ENCODE results near the gene RPIA.
"Not testable (repeated sequence)": the region's sequence is repeated elsewhere in the genome, so short reads cannot be mapped to it uniquely, and the experiment has no call there.

The RPIA gene

GRCh38 chr2:88729061-88729745, 37.7 kb downstream of the RPIA start:
- no peak for DNase-seq (ENCODE audit: extremely low read depth in 1 of 2, low read depth in 1 of 2)

- no peak for DNase-seq (ENCODE audit: extremely low read depth in 1 of 2, low read depth in 1 of 2)
Measured at GRCh38 chr2:88733155-88733902, 41.9 kb downstream of the RPIA start.

- no peak for DNase-seq (ENCODE audit: extremely low read depth in 1 of 2, low read depth in 1 of 2)
Measured at GRCh38 chr2:88735133-88735532, 43.7 kb downstream of the RPIA start.

DNA sequence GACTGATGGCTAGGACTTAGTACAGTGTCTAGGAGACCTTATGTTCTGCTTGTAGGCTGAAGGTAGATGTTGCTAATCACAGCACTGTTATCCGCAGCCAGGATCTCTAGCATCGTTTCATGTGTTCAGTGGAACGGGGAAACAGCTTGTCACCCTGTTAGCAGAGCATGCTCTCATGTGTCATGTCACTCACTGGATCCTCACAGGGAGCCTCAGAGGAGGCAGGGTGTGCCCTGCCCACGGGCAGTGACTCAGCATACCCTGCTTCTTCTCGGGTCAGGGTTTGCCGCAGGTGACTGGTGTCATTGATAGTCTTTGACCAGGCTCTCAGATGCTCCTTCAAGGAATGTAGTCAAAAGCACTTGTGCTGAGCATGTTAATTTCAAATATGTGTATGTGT, 44.4 kb downstream of the RPIA start:
- DNase-seq (ENCODE audit: extremely low read depth in 1 of 2, low read depth in 1 of 2), result no peak

GRCh38 chr2:88736437-88736836, 45.0 kb downstream of the RPIA start:
- no peak for DNase-seq (ENCODE audit: extremely low read depth in 1 of 2, low read depth in 1 of 2)

DNA sequence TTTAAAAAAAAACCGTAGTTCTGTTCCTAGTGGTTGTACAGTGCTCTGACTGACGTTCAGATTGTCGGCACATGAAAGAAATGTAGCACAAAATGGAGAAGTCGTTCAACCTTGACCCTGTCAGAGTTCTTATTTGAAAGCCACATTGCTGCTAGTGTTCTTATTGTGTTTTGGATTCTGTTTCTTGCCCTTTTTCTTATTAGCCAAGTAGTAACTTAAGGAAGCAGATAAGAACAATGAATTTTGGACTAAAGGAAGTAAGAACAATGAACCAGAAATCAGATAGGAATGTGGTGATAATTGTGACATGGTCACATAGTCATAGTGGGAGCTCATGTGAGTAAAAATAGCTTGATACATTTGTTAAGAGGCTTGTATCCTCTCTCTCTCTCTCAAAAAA, 45.9 kb downstream of the RPIA start:
- DNase-seq (ENCODE audit: extremely low read depth in 1 of 2, low read depth in 1 of 2), result no peak

- no peak for DNase-seq (ENCODE audit: extremely low read depth in 1 of 2, low read depth in 1 of 2)
Measured at GRCh38 chr2:88738271-88738670, 46.8 kb downstream of the RPIA start.

DNA sequence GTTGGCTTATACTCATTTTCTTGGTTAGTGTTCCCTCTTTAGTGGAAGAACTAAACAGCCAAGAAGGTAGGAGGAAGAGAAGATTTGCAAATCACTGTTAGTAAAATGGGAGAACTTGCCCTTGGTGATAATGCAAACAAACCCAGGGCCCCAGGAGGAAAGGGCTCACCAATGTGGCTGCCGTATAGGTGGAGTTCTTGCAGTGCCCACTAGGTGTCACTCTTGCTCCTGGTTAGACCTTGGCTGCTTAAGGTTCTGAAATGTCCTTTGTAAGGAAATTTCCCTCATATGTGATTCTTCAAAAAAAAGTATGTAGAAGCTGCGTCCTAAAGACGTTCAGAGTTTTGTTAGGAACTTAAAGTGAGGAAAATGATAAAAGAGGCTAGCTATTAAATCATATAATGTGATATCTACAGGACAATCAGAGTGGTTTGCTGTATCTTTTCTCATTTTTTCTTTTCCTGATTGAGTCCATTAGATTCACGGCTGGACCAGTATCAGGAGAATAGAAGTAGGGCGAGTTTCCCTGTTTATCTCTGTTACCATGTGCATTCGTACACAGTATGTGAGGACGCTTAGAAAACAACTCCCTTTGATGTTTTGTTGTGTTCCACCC, 48.6 kb downstream of the RPIA start:
- peak; percentile 17 to 52 for DNase-seq (ENCODE audit: extremely low read depth in 1 of 2, low read depth in 1 of 2)

DNA sequence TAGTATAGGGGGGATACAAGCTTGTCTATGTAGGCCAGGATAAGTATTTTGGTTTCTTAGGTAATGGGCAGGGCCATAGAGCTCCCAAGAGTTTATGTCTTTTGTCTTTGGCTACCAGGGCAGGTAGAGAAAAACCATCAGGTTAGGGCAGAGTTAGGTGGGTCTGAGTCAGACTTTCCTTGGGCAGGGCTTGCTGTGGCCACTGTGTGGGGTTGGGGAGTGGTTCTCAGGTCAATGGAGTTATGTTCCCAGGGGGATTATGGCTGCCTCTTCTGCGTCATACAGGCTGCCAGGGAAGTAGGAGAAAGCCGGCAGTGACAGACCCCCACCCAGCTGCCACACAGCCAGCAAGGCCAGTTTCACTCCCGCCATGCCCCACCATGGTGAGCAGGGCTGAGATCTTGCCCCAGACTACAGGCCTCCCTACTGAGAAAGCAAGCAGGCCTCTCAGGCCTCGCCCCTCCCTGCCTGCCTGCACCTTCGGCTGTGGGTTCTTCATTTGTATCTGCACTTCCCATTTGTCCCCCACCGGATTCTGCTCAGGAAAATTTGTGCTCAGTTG, 55.5 kb downstream of the RPIA start:
- DNase-seq (ENCODE audit: extremely low read depth in 1 of 2, low read depth in 1 of 2), result no peak

DNA sequence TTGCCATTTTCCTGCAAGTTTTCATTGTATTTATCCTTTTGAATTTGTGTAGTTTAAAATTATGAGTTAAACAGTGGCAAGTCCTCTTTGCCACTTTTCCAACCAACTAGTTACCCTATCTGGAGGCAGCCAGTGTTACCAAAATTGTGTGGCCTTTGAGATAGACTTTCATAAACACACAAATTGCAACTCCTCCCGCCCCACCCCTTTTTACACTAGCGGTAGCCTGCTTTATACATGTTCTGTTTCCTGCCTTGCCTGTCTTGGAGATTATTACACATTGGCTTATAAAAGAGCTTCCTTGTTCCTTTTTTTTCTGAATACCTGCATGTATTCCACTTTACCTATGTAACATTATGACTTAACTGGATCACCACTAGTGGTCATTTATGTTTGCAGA, 56.5 kb downstream of the RPIA start:
- DNase-seq (ENCODE audit: extremely low read depth in 1 of 2, low read depth in 1 of 2), result no peak

DNA sequence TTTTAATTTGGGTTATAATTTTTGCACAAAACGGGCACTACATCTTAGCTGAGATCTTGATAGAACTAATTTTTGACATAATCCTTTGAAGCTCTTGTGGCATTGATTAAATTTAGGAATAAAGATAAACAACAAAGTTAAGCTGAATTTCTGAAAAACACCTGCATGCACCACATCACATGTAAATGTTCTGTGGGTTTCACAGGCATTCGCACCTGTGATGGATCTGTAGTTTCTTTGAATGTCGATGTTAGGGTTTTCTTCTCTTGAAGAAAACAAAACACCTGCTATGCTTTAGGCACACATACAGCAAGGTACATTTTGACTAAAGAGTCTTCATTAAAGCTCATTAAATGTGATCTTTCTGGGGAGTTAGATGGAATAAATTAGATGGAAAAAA, 60.3 kb downstream of the RPIA start:
- DNase-seq (ENCODE audit: extremely low read depth in 1 of 2, low read depth in 1 of 2), result no peak

DNA sequence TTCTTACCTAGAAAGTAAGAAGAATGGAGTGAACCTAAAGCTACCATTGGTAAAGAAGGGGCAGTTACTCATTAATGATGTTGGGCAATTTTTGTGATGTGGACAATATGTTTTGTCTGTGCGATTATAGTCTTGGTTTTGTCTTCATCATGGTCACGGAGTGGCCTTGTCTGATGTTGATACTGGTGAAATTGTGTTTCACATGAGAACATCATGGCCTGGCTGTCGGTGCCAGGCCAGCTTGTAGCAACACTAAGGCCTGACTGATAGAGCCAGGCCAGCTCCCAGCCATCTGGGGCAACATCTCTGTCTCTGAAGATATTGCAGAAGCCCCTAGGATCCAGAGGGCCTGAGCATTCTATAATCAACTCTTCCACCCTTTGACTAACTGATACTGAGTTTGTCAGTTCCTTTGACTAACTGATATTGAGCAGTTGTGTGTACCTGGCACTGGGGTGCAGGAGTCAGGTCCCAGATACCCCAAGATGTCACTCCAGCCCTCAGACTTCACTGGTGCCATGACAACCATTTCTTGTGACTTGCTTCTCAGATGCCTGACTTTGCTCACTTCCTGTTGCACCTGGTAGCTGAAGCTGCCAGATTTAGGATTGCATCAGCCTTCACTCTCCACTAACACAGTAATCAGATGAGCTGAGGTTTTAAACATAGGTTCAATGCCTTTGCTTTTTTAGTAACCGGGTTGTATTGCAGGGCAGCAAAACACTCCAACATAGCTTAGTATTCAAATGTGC, 62.5 kb downstream of the RPIA start:
- DNase-seq (ENCODE audit: extremely low read depth in 1 of 2, low read depth in 1 of 2), result no peak

- DNase-seq (ENCODE audit: extremely low read depth in 1 of 2, low read depth in 1 of 2), result no peak
Measured at GRCh38 chr2:88754585-88755320, 63.3 kb downstream of the RPIA start.

GRCh38 chr2:88755836-88756235, 64.4 kb downstream of the RPIA start:
- DNase-seq (ENCODE audit: extremely low read depth in 1 of 2, low read depth in 1 of 2), result no peak

GRCh38 chr2:88757025-88757424, 65.6 kb downstream of the RPIA start:
- no peak for DNase-seq (ENCODE audit: extremely low read depth in 1 of 2, low read depth in 1 of 2)

DNA sequence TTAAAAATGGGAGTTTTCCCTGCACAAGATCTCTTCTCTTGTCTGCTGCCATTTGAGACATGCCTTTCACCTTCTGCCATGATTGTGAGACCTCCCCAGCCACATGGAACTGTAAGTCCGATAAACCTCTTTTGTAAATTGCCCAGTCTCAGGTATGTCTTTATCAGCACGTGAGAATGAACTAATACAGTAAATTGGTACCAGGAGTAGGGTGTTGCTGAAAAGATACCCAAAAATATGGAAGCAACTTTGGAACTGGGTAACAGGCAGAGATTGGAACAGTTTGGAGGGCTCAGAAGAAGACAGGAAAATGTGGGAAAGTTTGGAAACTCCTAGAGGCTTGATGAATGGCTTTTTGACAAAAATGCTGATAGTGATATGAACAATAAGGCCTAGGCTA, 67.2 kb downstream of the RPIA start:
- not testable (repeated sequence) for DNase-seq (ENCODE audit: extremely low read depth in 1 of 2, low read depth in 1 of 2)

- no peak for DNase-seq (ENCODE audit: extremely low read depth in 1 of 2, low read depth in 1 of 2)
Measured at GRCh38 chr2:88760819-88761598, 69.5 kb downstream of the RPIA start.

- DNase-seq (ENCODE audit: extremely low read depth in 1 of 2, low read depth in 1 of 2), result no peak
Measured at GRCh38 chr2:88764141-88764849, 72.8 kb downstream of the RPIA start.

DNA sequence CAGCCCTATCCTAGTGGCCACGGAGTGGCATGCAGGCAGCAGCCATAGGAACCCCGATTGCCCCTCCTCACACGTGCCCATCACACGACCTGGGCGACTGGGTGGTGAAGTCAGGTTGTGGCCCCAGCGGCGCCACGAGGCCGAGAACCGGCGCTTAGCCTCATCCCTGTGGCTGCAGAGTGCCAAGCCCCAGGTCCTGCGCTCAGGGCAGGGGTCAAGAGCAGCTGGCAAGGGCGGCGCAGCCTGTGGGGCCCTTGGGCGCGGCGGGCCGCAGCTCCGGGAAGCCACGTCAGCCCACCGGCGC, 73.3 kb downstream of the RPIA start:
- DNase-seq (ENCODE audit: extremely low read depth in 1 of 2, low read depth in 1 of 2), result no peak

Data from activated CD8-positive, alpha-beta memory T cell treated with anti-CD3 and anti-CD28 coated beads for 1 hour (primary cell).